Trophoblast cell (in vitro differentiated cells and primary cell): ENCODE results near the gene PKD2.

Experiments used
- DNase-seq, 2 donors: peaks; one replicate each; pipeline ENCODE4 v3.0.0-alpha.2; 2016
- H2AFZ ChIP-seq: 2 replicates; pipeline ENCODE4 v1.6.1; 2013; ENCODE audit warnings: low read length, moderate library complexity, mild to moderate bottlenecking; ENCODE audit not compliant: insufficient read depth, poor library complexity
- H2AK5ac ChIP-seq: 2 replicates; pipeline ENCODE4 v1.6.1; 2013; ENCODE audit warnings: mild to moderate bottlenecking, low read length
- H2BK120ac ChIP-seq: 2 replicates; pipeline ENCODE4 v1.6.1; 2013; ENCODE audit warnings: low read length, mild to moderate bottlenecking, moderate library complexity; ENCODE audit not compliant: insufficient read depth, poor library complexity
- H2BK12ac ChIP-seq: 2 replicates; pipeline ENCODE4 v1.6.1; 2013; ENCODE audit warnings: mild to moderate bottlenecking, low read length, moderate library complexity
- H2BK5ac ChIP-seq: 2 replicates; pipeline ENCODE4 v1.6.1; 2013; ENCODE audit warnings: low read length, low read depth, moderate library complexity, mild to moderate bottlenecking; ENCODE audit not compliant: poor library complexity
- H3K14ac ChIP-seq: 2 replicates; pipeline ENCODE4 v1.6.1; 2013; ENCODE audit warnings: mild to moderate bottlenecking, low read length
- H3K18ac ChIP-seq: 2 replicates; pipeline ENCODE4 v1.6.1; 2013; ENCODE audit warnings: mild to moderate bottlenecking, low read length
- H3K23ac ChIP-seq: 2 replicates; pipeline ENCODE4 v1.6.1; 2013; ENCODE audit warnings: low read length
- H3K27ac ChIP-seq: 2 replicates; pipeline ENCODE4 v1.5.1; 2013; ENCODE audit warnings: low read depth, mild to moderate bottlenecking, inconsistent platforms, low read length, moderate library complexity
- H3K27me3 ChIP-seq: 2 replicates; pipeline ENCODE4 v1.6.1; 2013; ENCODE audit warnings: inconsistent platforms, mild to moderate bottlenecking, low read length, moderate library complexity; ENCODE audit not compliant: insufficient read depth
- H3K36me3 ChIP-seq, 2 experiments: 1 replicate in 1 of 2; 2 replicates in 1 of 2; pipeline ENCODE4 v1.6.1; 2013; ENCODE audit warnings: low read length in 2 of 2, mild to moderate bottlenecking in 2 of 2, moderate library complexity in 1 of 2; ENCODE audit not compliant: insufficient read depth in 2 of 2, control insufficient read depth in 1 of 2
- H3K4ac ChIP-seq: 2 replicates; pipeline ENCODE4 v1.6.1; 2013; ENCODE audit warnings: low read depth, mild to moderate bottlenecking, low read length, moderate library complexity
- H3K4me1 ChIP-seq, 2 experiments: 1 replicate in 1 of 2; 2 replicates in 1 of 2; pipeline ENCODE4 v1.6.1; 2013; ENCODE audit warnings: low read length in 2 of 2, mild to moderate bottlenecking in 2 of 2, moderate library complexity in 1 of 2; ENCODE audit not compliant: insufficient read depth in 2 of 2, control insufficient read depth in 1 of 2
- H3K4me2 ChIP-seq: 2 replicates; pipeline ENCODE4 v1.6.1; 2013; ENCODE audit warnings: inconsistent platforms, mild to moderate bottlenecking, low read length, moderate library complexity
- H3K4me3 ChIP-seq: 2 replicates; pipeline ENCODE4 v1.5.1; 2013; ENCODE audit warnings: mild to moderate bottlenecking, low read depth, low read length, inconsistent platforms
- H3K79me1 ChIP-seq: one replicate; pipeline ENCODE4 v1.6.1; 2013; ENCODE audit warnings: low read length
- H3K79me2 ChIP-seq: 2 replicates; pipeline ENCODE4 v1.6.1; 2013; ENCODE audit warnings: low read length, mild to moderate bottlenecking; ENCODE audit not compliant: control insufficient read depth, insufficient read depth, poor library complexity
- H3K9ac ChIP-seq: 2 replicates; pipeline ENCODE4 v1.6.1; 2013; ENCODE audit warnings: mild to moderate bottlenecking, low read length
- H3K9me3 ChIP-seq: 2 replicates; pipeline ENCODE4 v1.6.1; 2013; ENCODE audit warnings: low read depth, mild to moderate bottlenecking, control low read depth, inconsistent platforms, low read length; ENCODE audit not compliant: insufficient read depth
- H4K12ac ChIP-seq: 2 replicates; pipeline ENCODE4 v1.6.1; 2013; ENCODE audit warnings: low read depth, mild to moderate bottlenecking, low read length, moderate library complexity
- H4K8ac ChIP-seq: 2 replicates; pipeline ENCODE4 v1.6.1; 2013; ENCODE audit warnings: low read depth, mild to moderate bottlenecking, low read length, moderate library complexity
- H4K91ac ChIP-seq: one replicate; pipeline ENCODE4 v1.6.1; 2013; ENCODE audit warnings: low read depth, mild to moderate bottlenecking, low read length, moderate library complexity
- WGBS: extraction: QIAGEN DNeasy Blood & Tissue Kit; methylation state at CpG from one replicate; pipeline ENCODE4 v1.1.7; 2013; ENCODE audit warnings: missing lambda C conversion rate; ENCODE audit not compliant: insufficient read length, insufficient coverage; ENCODE audit errors: extremely low coverage; 5-methylcytosine and 5-hydroxymethylcytosine counted together

The PKD2 gene

DNA sequence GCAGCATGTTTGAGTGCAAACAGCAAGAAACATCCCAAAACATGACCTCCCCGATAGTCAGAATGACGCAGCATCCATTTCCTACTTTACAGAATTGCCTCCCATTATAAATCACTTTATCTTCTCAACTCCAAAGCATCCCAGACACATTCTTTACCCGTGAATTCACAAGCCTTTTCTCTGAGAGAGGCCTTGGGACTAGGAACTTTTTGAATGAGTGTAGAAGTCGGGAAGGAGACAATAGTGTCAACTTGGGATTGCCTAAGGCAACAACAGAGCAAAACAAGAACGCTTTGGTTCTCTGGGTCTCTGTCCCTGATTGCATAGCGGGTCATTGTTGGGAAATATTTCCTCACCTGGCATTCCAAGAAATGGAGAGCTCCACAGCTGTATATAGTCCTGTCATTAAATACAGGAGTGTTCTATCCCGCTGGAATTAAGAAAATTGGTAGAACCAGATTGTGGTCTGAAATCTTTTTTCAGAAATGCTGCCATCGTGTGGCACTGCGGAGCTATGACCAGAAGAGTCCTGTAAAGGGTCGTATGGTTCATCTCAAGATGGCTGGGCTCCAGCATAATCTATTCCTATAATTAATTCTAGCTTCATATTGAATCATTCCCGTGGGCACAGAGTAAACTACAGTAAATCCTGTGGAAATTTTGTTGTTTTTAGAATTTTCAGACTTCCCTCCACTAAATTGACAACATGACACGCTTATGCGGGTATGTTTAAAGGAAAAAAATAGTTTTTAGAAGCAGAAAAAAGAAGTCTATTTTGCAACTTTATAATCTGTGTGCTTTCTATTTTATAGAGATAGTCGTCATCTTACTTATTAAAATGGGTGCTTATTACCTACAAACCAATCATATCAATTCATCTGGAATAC, 33.9 kb upstream of the PKD2 start:
- no CpG with 5 or more reads among the region's 14 CpGs for WGBS
- Histone ChIP-seq H4K8ac (no peak overlapping the region), H2BK12ac (no peak overlapping the region), H3K79me1 (peaks cover 3% of the 10 kb centered on the region), H3K4me1 (no peaks in the 10 kb centered on the region), H3K23ac (no peak overlapping the region), H2AK5ac (no peak overlapping the region), H3K18ac (no peak overlapping the region), H3K27me3 (no peaks in the 10 kb centered on the region), H3K14ac (no peak overlapping the region), H3K4me3 (no peak overlapping the region), H4K91ac (no peak overlapping the region), H3K4me2 (peak overlapping the region; percentile 46), H3K4ac (no peak overlapping the region), H4K12ac (no peak overlapping the region), H2AFZ (no peak overlapping the region), H3K36me3 (no peaks in the 10 kb centered on the region), H3K9me3 (no peaks in the 10 kb centered on the region), H3K27ac (peak overlapping the region; percentile 20), H2BK5ac (no peak overlapping the region), H3K79me2 (no peaks in the 10 kb centered on the region), H3K9ac (no peak overlapping the region), H2BK120ac (no peak overlapping the region)
- peak; percentile 81 to 89 for DNase-seq

GRCh38 chr4:87974856-87975462, 32.5 kb upstream of the PKD2 start:
- H3K14ac ChIP-seq = no peak overlapping the region
- H3K27me3 ChIP-seq = no peaks in the 10 kb centered on the region
- H2BK120ac ChIP-seq = no peak overlapping the region
- no peak overlapping the region for H2BK5ac ChIP-seq
- H3K79me2 ChIP-seq = no peaks in the 10 kb centered on the region
- no peak overlapping the region for H3K18ac ChIP-seq
- no peak overlapping the region for H4K8ac ChIP-seq
- no peak overlapping the region for H3K9ac ChIP-seq
- no peak overlapping the region for H2BK12ac ChIP-seq
- H3K4ac ChIP-seq = no peak overlapping the region
- H3K36me3 ChIP-seq = no peaks in the 10 kb centered on the region
- no peak overlapping the region for H3K4me3 ChIP-seq
- no peak overlapping the region for H3K4me2 ChIP-seq
- H4K91ac ChIP-seq = no peak overlapping the region
- peaks cover 3% of the 10 kb centered on the region for H3K79me1 ChIP-seq
- no CpG with 5 or more reads among the region's 6 CpGs for WGBS
- DNase-seq = no peak
- no peak overlapping the region for H4K12ac ChIP-seq
- no peak overlapping the region for H2AFZ ChIP-seq
- H3K27ac ChIP-seq = no peak overlapping the region
- no peaks in the 10 kb centered on the region for H3K4me1 ChIP-seq
- H3K9me3 ChIP-seq = no peaks in the 10 kb centered on the region
- H3K23ac ChIP-seq = no peak overlapping the region
- no peak overlapping the region for H2AK5ac ChIP-seq

DNA sequence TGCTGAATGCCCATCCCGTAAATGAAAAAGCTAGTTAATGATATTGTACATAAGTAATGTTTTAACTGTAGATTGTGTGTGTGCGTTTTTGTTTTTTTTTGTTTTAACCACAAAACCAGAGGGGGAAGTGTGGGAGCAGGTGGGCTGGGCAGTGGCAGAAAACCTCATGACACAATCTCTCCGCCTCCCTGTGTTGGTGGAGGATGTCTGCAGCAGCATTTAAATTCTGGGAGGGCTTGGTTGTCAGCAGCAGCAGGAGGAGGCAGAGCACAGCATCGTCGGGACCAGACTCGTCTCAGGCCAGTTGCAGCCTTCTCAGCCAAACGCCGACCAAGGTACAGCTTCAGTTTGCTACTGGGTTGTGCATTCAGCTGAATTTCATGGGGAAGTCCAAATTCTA, 32.0 kb upstream of the PKD2 start, which contains the start of gene SPP1:
Gene SPP1 (plus strand): TSS at position 249 of the 400 bp plus-strand sequence. CDS start 1,182 bp downstream, outside the sequence.
- Histone ChIP-seq H2AFZ (no peak within 1 kb of the TSS), H3K27me3 (no peaks in the 10 kb centered on the region), H4K8ac (no peak within 1 kb of the TSS), H2AK5ac (no peak within 1 kb of the TSS), H3K79me2 (no peaks in the 10 kb centered on the region), H3K9me3 (no peaks in the 10 kb centered on the region), H3K4me1 (no peaks in the 10 kb centered on the region), H3K18ac (no peak within 1 kb of the TSS), H3K14ac (no peak within 1 kb of the TSS), H4K12ac (no peak within 1 kb of the TSS), H3K4me3 (no peak within 1 kb of the TSS), H2BK12ac (no peak within 1 kb of the TSS), H3K27ac (no peak within 1 kb of the TSS), H2BK5ac (no peak within 1 kb of the TSS), H3K9ac (no peak within 1 kb of the TSS), H3K23ac (peak within 1 kb of the TSS; percentile 5), H2BK120ac (no peak within 1 kb of the TSS), H3K4me2 (peak within 1 kb of the TSS; percentile 10), H3K4ac (no peak within 1 kb of the TSS), H3K79me1 (peaks cover 3% of the 10 kb centered on the region), H4K91ac (no peak within 1 kb of the TSS), H3K36me3 (no peaks in the 10 kb centered on the region)
- DNase-seq = no peak
- WGBS = no CpG with 5 or more reads among the region's 8 CpGs

DNA sequence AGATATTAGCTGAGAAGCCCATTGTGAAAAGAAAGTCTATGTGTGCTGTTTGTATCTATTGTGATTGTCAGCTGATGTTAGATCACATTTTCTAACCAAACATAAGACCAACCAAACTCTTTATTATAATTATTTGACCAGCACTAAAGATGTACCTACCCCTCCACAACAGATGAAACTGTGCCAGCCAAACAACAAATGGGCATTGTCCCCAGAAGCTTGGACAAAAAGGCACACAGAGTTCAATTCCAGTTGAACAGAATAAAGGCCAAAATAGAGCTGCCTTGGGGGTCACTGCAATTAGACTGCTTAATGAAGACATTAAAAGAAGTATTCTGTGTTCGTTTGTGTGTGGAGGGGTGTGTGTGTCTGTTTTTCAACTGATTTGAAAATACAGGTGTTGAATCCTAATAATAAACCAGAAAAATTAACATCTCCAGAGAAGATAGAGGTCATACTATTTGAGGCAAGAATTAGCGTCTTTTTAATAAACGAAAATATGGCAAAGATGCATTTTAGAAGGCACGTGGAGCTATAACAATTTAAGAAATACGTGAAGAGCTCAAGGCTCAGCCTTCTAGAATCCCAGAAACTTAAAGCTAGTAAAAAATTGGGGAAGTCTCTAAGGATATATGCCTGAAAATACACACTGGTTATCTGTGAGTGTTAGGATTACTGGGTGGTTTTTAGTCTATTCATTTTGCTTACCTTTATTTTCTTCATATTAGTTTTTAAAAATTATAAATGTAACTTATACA, 29.7 kb upstream of the PKD2 start:
- Histone ChIP-seq H3K36me3 (no peaks in the 10 kb centered on the region), H3K14ac (no peak overlapping the region), H2AFZ (no peak overlapping the region), H3K79me2 (no peaks in the 10 kb centered on the region), H3K4me3 (no peak overlapping the region), H4K8ac (no peak overlapping the region), H3K27ac (no peak overlapping the region), H4K91ac (no peak overlapping the region), H2AK5ac (no peak overlapping the region), H3K27me3 (no peaks in the 10 kb centered on the region), H4K12ac (no peak overlapping the region), H3K4me1 (no peaks in the 10 kb centered on the region), H3K23ac (no peak overlapping the region), H3K18ac (no peak overlapping the region), H3K9me3 (no peaks in the 10 kb centered on the region), H2BK120ac (no peak overlapping the region), H3K9ac (no peak overlapping the region), H2BK5ac (no peak overlapping the region), H3K4ac (no peak overlapping the region), H3K79me1 (no peaks in the 10 kb centered on the region), H2BK12ac (no peak overlapping the region), H3K4me2 (no peak overlapping the region)
- no CpG with 5 or more reads among the region's 5 CpGs for WGBS
- DNase-seq = no peak
